GM21390 (cell line): ENCODE results near the gene RAB40C.

ENCODE experiments used
- ATAC-seq: cut with Tn5 transposase; IDR thresholded peaks from one replicate; pipeline ENCODE4 v1.9.1; 2021; ENCODE audit not compliant: unreplicated experiment

The RAB40C gene

DNA sequence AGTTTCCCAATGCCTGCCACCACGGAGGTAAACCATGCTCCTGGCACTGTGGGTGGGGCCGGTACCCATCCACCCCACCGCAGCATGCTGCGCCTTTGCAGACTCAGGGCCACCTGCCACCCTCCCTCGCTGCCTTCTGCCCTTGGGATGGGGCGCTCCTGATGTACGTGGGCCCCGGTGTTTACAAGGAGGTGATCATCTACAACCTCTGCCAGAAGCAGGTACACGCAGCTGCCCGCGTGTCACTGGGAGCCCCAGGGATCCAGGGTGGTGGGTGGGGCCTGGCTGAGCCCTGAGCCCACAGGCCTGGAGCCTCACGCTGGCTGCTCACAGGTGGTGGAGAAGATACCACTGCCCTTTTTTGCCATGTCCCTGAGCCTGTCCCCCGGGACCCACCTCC lies 76.7 kb downstream of the RAB40C start:
- ATAC-seq, result no peak

- ATAC-seq, result no peak
These were observed 77.4 kb downstream of the RAB40C start for GRCh38 chr16:667113-667779.

DNA sequence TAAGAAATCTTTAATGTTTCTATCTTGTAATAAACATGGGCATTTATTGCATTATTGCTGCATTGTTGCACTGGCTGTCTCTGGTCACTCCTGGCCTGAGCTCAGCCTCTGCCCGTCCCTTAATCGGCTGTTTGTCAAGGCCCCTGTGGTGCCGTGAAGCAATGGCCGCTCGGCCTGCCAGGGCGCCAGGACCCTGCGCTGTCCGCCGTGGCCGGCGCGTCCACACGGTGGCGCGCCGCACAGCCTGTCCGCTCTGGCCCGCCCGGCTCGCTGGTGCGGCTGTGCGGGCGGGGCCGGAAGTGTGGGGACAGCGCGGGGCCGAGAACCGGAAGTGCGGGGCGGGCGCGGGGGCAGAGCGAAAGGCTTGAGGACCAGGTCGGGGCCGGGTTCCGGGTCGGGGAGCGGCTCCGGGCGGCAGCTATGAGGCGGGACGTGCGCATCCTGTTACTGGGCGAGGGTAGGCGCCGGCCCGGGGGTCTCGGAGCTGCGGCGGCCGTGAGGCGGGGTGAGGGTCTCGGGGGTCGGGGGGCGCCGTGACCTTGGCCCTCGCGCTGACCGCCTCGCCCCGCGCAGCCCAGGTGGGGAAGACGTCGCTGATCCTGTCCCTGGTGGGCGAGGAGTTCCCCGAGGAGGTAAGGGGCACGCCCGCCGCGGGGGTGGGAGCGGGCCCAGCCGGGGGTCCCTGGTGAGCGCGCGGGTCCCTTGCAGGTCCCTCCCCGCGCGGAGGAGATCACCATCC lies 78.1 kb downstream of the RAB40C start, which contains the start of gene RHOT2:
RHOT2 (plus strand) TSS at position 353 of the 739 bp plus-strand sequence; CDS start at position 421, 68 bp downstream.
- peak; percentile 82 for ATAC-seq

DNA sequence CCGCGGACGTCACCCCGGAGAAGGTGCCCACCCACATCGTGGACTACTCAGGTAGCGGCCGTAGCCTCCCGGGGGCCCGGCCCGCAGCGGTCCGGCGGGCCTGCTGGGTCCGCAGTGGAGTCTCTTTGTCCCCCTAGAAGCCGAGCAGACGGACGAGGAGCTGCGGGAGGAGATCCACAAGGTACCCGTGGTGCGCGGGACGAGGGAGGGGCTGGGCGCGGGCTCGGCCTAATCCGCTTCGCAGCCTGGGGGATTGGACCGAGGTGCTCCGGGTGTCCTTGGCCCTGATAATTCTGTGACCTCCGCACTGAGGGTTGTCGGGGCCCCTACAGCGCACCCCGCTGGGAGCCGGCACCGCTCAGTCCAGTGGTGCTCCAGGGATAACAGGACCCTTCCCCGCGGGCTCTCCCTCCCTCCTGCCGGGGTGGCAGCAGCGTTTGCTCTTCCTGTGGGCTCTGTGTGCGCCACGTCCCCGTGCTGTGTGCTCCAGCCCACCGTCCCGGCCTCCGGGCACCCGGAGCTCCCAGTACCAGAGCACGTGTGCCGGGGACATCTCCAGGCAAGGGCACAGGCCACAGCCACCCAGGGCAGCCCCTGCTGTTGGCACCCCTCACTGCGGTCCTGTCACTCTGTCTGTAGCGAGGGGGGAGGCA lies 78.8 kb downstream of the RAB40C start:
- ATAC-seq, result no peak

DNA sequence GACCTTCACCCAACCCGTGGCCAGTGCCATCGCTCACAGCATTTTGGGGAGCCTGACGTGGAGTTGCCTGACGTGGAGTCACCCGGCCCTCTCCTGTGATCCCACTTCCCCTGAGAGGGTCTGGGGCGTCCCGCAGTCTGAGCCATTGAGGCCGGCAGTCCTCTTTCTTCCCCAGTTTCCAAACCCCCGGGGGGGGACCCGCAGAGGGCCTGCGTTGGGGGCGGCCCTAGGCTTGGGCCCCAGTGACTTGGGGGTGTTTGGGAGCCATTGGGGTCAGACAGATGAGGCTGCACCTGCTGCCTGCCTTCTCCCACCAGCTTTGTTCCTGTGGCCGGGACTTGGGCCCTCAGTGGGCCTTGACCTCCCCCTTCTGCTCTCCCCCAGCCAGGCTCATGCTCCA lies 79.8 kb downstream of the RAB40C start:
- ATAC-seq, result no peak

GRCh38 chr16:670485-671352 lies 80.9 kb downstream of the RAB40C start:
- no peak for ATAC-seq

- ATAC-seq, result no peak
These were observed 81.7 kb downstream of the RAB40C start for GRCh38 chr16:671353-672131.

DNA sequence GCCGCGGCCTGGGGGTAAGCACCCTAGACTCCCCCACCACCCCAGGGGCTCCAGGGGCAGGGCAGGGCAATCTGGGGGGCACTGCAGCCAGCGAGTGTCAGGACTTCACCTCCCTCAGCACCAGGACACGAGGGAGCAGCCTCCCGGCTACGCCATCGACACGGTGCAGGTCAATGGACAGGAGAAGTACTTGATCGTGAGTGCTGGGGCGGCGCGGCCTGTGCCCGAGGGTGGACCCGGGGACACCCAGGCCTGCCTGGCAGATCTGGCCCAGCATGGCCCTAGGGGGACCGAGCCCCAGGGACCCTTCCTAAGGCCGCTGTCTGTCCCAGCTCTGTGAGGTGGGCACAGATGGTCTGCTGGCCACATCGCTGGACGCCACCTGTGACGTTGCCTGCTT lies 82.5 kb downstream of the RAB40C start:
- no peak for ATAC-seq

- no peak for ATAC-seq
These were observed 83.0 kb downstream of the RAB40C start for GRCh38 chr16:672851-673250.

DNA sequence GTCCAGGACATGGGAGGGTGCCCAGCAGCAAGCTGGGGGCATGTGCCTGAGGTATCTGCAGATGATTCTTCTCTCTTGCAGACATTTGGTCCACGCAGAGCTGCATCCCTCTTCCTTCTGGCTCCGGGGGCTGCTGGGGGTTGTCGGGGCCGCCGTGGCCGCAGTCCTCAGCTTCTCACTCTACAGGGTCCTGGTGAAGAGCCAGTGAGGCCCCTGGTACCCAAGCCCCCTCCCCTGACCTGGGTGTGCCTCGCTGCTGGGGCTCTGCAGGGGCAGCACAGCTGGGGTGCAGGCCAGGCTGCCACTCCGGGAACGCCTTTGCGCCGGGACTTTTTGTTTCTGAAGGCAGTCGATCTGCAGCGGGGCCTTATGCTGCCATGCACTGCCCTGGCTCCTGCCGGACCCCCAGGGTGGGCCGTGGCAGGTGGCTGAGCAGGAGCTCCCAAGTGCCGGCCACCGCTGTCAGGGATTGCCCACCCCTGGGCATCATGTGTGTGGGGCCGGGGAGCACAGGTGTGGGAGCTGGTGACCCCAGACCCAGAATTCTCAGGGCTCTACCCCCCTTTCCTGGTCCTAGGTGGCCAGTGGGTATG lies 83.6 kb downstream of the RAB40C start:
- ATAC-seq, result no peak

GRCh38 chr16:674214-674881 lies 84.5 kb downstream of the RAB40C start:
- no peak for ATAC-seq

- ATAC-seq, result no peak
These were observed 85.4 kb downstream of the RAB40C start, which contains the start of gene RHBDL1 for GRCh38 chr16:674968-675883. Gene RHBDL1, plus strand, starts transcription at chr16:675671. Its CDS starts 120 bp downstream, at chr16:675791.

DNA sequence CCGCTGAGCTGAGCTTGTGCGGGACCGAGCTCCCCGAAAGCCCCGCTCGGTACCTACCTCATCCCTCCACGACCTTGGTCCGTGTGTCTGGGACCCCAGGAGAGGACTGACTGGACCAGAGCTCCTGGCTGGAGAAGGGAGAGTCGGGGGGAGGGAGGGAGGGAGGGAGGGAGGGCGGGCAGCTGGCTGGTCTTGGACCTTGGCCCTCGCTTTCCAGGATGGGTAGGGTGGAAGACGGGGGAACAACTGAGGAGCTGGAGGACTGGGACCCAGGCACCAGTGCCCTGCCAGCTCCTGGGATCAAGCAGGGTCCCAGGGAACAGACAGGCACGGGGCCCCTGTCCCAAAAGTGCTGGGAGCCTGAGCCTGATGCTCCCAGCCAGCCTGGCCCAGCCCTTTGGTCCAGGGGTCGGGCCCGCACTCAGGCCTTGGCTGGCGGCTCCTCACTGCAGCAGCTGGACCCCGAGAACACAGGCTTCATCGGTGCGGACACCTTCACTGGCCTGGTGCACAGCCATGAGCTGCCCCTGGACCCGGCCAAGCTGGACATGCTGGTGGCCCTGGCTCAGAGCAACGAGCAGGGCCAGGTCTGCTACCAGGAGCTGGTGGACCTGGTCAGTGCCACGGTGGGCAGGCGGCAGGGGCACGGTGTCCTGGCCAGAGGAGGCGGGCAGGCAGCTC lies 86.2 kb downstream of the RAB40C start:
- ATAC-seq, result no peak

DNA sequence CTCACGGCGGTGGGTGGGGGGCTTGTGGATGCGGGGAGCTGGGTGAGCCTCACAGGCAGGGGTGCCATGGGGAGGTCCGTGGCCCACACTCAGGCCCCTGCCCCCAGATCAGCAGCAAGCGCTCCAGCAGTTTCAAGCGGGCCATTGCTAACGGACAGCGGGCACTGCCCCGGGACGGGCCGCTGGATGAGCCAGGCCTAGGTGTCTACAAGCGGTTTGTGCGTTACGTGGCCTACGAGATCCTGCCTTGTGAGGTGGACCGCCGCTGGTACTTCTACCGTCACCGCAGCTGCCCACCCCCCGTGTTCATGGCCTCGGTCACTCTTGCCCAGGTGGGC lies 86.7 kb downstream of the RAB40C start:
- no peak for ATAC-seq

GRCh38 chr16:676913-677312 lies 87.0 kb downstream of the RAB40C start:
- no peak for ATAC-seq

- ATAC-seq, result no peak
These were observed 87.7 kb downstream of the RAB40C start for GRCh38 chr16:677316-678190.
